GM18870 (cell line): ENCODE data around the gene C1QTNF12.
"Not testable (repeated sequence)": the region's sequence is repeated elsewhere in the genome, so short reads cannot be mapped to it uniquely, and the experiment has no call there.

ENCODE experiments used
- ATAC-seq: cut with Tn5 transposase; IDR thresholded peaks from one replicate; pipeline ENCODE4 v1.9.1; 2021; ENCODE audit warnings: moderate library complexity; ENCODE audit not compliant: unreplicated experiment

C1QTNF12 gene

DNA sequence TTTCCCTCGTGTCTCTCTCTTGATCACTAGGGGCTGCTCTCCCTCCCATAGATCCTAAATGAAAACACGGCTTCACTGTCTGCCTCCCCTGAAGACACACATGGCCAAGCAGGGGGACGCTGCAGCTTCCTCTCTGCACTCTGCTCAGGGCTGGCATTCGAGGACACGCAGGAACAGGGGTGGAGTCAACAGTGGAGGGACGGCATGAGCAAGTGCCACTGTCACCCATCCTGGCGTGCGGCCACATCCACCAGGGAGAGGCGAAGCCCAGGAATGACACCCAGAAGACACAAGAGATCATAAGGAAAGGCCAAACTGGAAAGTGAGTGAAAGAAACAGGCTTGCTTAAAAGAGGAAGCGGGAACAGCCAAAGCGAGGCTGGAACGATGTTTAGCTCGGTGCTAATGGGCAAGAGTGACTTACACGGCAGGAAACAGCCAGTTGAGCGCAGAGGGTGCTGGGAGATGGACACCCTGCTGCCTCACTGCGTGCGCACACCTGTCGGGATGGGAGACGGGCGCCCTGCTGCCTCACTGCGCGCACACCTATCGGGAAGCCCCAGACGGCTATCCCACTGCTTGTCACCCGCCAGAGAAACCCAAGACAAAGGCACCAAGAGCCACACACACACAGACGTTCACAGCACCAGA lies 13.6 kb upstream of the C1QTNF12 start:
- ATAC-seq = no peak

DNA sequence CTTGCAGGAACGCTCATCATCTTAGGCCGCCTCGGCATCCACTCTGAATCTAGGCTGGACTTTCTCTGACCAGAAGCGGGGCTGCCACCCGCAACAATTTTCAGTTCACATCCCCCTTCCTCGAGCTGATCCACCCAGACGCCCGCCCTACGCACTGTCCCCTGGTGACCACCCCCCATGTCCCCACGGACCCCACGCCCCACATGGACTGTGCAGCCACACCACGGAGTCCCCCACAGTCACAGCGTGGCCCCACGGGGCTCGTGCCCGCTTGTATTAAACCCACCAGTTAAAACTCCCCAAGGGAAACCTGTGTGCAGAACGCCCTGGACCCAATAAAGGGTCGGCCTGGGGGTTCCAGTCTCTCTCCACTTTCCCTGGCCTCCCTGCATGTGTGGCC lies 13.0 kb upstream of the C1QTNF12 start:
- ATAC-seq = no peak

DNA sequence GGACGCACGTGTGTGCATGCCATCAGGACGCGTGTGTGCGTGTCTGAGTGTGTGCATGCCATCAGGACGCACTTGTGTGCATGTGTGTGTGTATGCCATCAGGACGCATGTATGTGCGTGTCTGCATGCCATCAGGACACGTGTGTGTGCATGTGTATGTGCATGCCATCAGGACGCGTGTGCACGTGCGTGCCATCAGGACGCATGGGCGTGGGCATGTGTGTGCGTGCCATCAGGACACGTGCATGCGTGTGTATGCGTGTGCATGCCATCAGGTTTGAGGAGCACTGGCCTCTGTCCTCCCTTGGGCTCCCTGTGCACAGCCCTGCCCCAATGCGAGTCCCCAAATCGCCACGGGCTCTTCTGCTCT lies 12.6 kb upstream of the C1QTNF12 start:
- ATAC-seq = no peak

GRCh38 chr1:1256956-1257871 lies 10.7 kb upstream of the C1QTNF12 start:
- ATAC-seq = no peak

- no peak for ATAC-seq
These were observed 9.1 kb upstream of the C1QTNF12 start for GRCh38 chr1:1255611-1256010.

GRCh38 chr1:1255078-1255477 lies 8.6 kb upstream of the C1QTNF12 start:
- ATAC-seq = no peak

DNA sequence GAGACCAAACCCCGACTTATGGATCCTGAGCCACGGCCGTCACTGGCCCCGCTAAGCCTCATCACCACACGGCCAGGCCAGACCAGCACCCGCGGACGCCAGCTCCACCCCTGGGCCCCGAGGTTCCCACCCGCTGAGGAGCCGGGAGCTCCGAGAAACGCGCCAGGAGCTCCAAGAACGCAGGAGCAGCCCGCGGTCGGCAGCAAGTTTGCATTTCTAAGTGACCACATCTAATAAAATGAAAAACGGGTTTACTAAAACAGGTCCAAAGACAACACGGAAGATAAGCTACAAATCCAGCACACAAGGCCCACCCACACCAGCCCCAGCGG lies 8.1 kb upstream of the C1QTNF12 start:
- no peak for ATAC-seq

- ATAC-seq = no peak
These were observed 7.6 kb upstream of the C1QTNF12 start for GRCh38 chr1:1253972-1254666.

DNA sequence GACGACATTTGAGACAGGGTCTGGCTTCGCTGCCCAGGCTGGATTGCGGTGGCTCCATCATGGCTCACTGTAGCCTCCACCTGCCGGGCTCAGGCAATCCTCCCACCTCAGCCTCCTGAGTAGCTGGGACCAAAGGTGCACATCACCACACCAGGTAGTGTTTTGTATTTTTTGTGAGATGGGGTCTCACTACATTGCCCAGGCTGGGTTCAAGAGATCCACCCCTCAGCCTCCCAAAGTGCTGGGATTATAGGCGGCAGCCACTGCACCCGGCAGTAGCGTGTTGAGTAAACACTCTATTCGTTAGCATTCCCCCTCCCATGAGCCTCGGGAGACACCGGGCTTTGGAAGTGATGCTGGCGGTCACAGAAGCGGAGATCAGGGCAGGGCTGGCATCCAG lies 6.8 kb upstream of the C1QTNF12 start:
- no peak for ATAC-seq

DNA sequence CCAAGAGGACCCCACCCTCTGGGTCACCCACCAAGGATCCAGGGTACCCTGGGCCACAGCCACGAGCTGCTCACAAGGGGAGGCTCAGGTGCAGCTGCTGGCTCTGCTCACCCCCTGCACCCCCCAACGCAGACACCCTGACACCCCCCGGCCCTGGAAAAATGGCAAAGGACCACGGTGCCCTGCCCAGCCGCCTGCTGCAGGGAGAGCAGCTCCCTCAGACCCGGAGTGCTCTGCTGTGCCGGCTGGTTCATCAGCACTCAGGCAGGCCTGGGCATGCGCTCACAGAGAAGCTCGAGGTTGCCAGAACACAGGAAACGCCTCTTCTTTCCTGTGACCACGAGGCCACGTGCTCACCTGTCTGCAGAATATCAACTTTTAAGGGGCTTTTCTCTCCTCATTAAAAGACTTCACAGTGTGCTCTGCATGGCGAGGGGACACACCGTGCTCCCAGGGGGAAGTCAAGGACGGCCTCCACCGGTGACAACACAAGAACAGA lies 4.3 kb upstream of the C1QTNF12 start:
- no peak for ATAC-seq

DNA sequence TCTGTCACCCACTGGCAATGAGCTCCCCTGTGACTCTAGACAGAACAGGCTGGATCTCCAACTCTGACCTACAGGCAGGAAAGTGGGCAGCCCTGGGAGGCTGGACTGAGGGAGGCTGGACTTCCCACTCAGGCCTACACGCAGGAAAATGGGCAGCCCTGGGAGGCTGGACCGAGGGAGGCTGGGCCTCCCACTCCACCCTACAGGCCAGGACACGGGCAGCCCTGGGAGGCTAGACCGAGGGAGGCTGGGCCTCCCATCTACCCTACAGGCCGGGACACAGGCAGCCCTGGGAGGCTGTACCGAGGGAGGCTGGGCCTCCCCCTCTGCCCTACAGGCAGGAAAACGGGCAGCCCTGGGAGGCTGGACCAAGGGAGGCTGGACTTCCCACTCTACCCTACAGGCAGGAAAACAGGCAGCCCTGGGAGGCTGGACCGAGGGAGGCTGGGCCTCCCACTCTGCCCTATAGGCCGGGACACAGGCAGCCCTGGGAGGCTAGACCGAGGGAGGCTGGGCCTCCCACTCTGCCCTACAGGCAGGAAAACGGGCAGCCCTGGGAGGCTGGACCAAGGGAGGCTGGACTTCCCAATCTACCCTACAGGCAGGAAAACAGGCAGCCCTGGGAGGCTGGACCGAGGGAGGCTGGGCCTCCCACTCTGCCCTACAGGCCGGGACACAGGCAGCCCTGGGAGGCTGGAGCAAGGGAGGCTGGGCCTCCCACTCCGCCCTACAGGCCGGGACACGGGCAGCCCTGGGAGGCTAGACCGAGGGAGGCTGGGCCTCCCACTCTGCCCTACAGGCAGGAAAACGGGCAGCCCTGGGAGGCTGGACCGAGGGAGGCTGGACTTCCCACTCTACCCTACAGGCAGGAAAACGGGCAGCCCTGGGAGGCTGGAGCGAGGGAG lies 1.7 kb upstream of the C1QTNF12 start:
- ATAC-seq = not testable (repeated sequence)

DNA sequence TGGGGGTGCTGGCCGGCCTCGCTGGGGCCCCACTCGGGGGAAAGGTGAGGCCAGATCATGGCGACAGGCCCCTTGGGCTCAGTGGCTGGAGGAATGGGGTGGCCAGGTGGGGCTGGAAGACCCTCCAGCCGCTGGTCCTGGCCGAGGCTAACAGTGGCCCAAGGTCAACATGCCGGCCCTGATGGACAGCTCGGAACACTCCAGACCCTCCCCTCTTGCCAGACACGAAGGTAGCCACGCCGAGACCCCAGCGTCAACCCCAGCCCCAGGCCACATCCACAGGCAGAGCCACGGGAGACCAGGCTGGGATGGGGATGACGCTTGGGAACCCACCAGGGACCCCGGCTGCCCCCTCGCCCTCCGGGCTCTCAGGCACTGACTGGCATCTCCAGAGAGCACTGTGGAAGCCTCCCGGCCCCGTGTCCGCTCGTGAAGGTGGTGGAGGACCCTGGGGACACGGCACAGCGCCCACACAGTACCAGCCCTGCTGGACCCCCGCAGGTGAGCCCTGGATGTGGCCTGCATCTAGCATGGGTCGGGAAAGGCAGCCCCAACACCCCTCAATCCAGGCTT lies 905 bp upstream of the C1QTNF12 start:
- no peak for ATAC-seq

DNA sequence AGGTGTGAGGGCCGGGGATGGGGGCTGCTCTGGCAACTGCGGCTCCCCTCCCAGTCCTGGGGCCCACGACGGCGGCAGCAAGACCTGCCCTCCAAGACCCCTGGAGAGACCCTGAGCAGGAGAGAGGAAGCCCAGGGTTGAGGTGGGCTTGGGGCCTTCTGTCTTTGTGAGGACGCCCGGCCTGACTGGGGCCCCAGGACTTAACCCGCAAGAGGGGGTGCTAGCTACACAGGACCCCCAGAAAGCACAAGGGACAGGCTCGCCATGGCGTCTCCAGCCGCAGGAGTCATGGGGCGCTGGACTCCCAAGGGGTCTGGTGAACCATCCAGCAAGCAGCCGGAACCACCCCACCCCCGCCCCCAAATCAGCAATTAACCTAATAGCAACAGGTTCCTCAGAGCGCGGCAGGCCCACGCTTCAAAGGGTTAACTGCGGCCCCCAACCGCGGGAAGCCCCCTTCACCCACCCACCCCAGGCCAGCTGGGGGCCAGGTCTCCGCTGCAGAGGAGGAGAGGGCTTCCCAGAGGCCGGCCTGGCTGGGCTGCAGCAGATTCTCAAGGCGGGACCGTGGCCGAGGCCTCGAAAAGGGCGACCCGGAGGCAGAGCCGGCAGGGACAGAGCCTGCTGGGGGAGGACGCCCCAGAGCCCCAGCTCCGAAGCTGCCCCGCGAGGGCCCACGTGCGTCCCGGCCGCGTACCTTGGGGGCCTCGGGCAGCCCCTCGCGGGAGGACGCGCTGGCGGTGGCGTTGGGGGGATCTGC lies 525 bp downstream of the C1QTNF12 start:
- ATAC-seq = no peak

GRCh38 chr1:1245178-1245816 lies 1.2 kb downstream of the C1QTNF12 start:
- no peak for ATAC-seq

DNA sequence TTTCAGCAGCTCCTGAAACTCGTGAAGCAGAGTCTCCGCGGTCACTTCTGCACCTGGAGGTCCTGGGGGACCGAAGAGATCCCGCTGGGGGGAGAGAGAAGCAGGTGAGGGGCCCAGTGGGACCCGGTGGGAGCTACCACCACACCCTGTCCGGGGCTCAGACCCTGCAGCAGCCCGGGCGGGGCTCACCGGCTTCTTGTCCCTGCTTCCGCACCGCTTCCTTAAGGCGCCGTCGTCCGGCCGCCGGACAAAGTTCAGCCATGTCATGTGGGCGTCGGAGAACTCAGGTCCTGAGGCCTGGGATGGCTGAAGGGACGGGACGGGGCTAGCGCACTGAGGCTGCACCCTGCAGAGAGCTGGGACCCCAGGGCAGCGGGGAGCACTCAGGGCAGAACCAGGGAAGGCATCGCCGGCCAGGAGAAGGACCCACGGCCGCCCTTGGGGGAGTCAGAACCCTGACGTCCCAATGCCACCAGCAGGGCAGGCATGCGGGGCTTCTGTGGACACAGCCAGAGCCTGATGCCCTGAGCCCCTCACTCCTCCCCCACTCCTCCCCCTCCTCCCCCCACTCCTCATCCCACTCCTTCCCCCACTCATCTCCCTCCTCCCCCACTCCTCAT lies 2.2 kb downstream of the C1QTNF12 start:
- ATAC-seq = no peak

DNA sequence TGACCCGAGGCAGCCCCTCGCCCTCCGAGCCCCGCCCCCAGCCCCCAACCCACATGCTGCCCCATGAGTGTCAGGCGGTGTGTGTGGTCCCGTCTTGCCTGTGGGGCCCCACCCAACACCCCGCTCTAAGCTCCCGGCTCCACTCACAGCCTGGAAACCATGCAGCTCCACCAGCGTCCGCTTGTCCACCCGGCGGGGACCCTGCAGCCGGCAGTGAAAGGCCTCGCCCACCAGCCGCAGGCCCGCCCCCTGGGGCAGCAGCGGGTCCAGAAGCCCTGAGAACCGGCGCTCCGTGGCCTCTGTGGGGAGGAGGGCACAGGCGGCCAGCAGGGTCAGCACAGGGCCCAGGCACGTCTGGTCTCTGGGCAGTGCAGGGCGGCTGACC lies 2.7 kb downstream of the C1QTNF12 start:
- ATAC-seq = no peak

GRCh38 chr1:1243266-1243660 lies 3.3 kb downstream of the C1QTNF12 start:
- ATAC-seq = no peak

- ATAC-seq = no peak
These were observed 3.9 kb downstream of the C1QTNF12 start for GRCh38 chr1:1242461-1243265.
